Hepatocyte (in vitro differentiated cells): ENCODE measurements around the gene TRIM52. TPM values are rescaled to one million over a fixed set of nuclear protein-coding genes. Genes with fewer than 3 reads are reported as not detected.
A peak's percentile ranks its signal among the peaks of the same experiment; 100 is the strongest.
"Not testable (repeated sequence)": the region's sequence is repeated elsewhere in the genome, so short reads cannot be mapped to it uniquely, and the experiment has no call there.

ENCODE experiments used
- DNase-seq: peaks from one replicate; pipeline ENCODE4 v3.0.0-alpha.2; 2016; ENCODE audit warnings: low spot score
- H2AFZ ChIP-seq: fragments of 200-600 bp; sonication (generic); 2 replicates; pipeline ENCODE4 v1.6.0; 2016; ENCODE audit warnings: antibody characterized with exemption, mild to moderate bottlenecking
- H3K27ac ChIP-seq: fragments of 200-600 bp; sonication (generic); 2 replicates; pipeline ENCODE4 v1.5.1; 2016; ENCODE audit warnings: mild to moderate bottlenecking
- H3K27me3 ChIP-seq: fragments of 200-600 bp; sonication (generic); 2 replicates; pipeline ENCODE4 v1.6.1; 2016
- H3K36me3 ChIP-seq: fragments of 200-600 bp; sonication (generic); replicated peaks from 2 replicates; pipeline ENCODE4 v1.5.1; 2016; ENCODE audit warnings: low read depth; ENCODE audit not compliant: insufficient read depth
- H3K4me1 ChIP-seq: fragments of 200-600 bp; sonication (generic); 2 replicates; pipeline ENCODE4 v1.5.1; 2016; ENCODE audit warnings: mild to moderate bottlenecking, moderate library complexity; ENCODE audit not compliant: insufficient read depth
- H3K4me2 ChIP-seq: fragments of 200-600 bp; sonication (generic); 2 replicates; pipeline ENCODE4 v1.6.0; 2016
- H3K4me3 ChIP-seq: fragments of 200-600 bp; sonication (generic); 2 replicates; pipeline ENCODE4 v1.5.1; 2016; ENCODE audit warnings: mild to moderate bottlenecking
- H3K79me2 ChIP-seq: fragments of 200-600 bp; sonication (generic); 2 replicates; pipeline ENCODE4 v1.6.0; 2017; ENCODE audit warnings: mild to moderate bottlenecking
- H3K9me2 ChIP-seq: fragments of 200-600 bp; sonication (generic); replicated peaks from 2 replicates; pipeline ENCODE4 v1.6.0; 2017; ENCODE audit warnings: mild to moderate bottlenecking; ENCODE audit not compliant: insufficient read depth
- H3K9me3 ChIP-seq: fragments of 200-600 bp; sonication (generic); 2 replicates; pipeline ENCODE4 v1.5.1; 2016; ENCODE audit warnings: low read depth, mild to moderate bottlenecking
- H4K20me1 ChIP-seq: fragments of 200-600 bp; sonication (generic); 2 replicates; pipeline ENCODE4 v1.6.0; 2016; ENCODE audit warnings: mild to moderate bottlenecking; ENCODE audit not compliant: insufficient read depth, poor library complexity, severe bottlenecking
- CTCF ChIP-seq: fragments of 200-600 bp; sonication (generic); IDR thresholded peaks from 2 replicates; pipeline ENCODE4 v1.5.1; 2016; ENCODE audit warnings: antibody characterized with exemption, mild to moderate bottlenecking; ENCODE audit not compliant: poor library complexity
- EZH2 ChIP-seq: fragments of 200-600 bp; sonication (generic); IDR thresholded peaks from 2 replicates; pipeline ENCODE4 v1.6.1; 2016; ENCODE audit warnings: antibody characterized with exemption, mild to moderate bottlenecking, borderline replicate concordance
- EZH2phosphoT487 ChIP-seq: fragments of 200-600 bp; sonication (generic); IDR thresholded peaks from one replicate; pipeline ENCODE4 v1.6.1; 2018; ENCODE audit warnings: antibody characterized with exemption, mild to moderate bottlenecking, low read depth, moderate library complexity; ENCODE audit not compliant: unreplicated experiment, severe bottlenecking
- WGBS: methylation state at CpG from one replicate; pipeline ENCODE4 v1.1.6; 2016; ENCODE audit warnings: low lambda C conversion rate; ENCODE audit errors: missing lambda C conversion rate; 5-methylcytosine and 5-hydroxymethylcytosine counted together
- polyA plus RNA-seq: library from polyadenylated mRNA; unstranded; fragments of >200 nt; fragmentation: Nextera tagmentation; extraction: Ambion mirVana; gene quantifications from 2 replicates; pipeline ENCODE4 v1.2.1, GENCODE V29; 2016
- total RNA-seq: library from RNA; depleted of rRNA; stranded (reverse); fragments of >200 nt; gene quantifications from 2 replicates; pipeline ENCODE4 v1.2.3, GENCODE V29; 2014

TRIM52 gene
- total and polyA plus RNA-seq, 2 experiments from 2014 or later, result 9.9 to 13.2 TPM

DNA sequence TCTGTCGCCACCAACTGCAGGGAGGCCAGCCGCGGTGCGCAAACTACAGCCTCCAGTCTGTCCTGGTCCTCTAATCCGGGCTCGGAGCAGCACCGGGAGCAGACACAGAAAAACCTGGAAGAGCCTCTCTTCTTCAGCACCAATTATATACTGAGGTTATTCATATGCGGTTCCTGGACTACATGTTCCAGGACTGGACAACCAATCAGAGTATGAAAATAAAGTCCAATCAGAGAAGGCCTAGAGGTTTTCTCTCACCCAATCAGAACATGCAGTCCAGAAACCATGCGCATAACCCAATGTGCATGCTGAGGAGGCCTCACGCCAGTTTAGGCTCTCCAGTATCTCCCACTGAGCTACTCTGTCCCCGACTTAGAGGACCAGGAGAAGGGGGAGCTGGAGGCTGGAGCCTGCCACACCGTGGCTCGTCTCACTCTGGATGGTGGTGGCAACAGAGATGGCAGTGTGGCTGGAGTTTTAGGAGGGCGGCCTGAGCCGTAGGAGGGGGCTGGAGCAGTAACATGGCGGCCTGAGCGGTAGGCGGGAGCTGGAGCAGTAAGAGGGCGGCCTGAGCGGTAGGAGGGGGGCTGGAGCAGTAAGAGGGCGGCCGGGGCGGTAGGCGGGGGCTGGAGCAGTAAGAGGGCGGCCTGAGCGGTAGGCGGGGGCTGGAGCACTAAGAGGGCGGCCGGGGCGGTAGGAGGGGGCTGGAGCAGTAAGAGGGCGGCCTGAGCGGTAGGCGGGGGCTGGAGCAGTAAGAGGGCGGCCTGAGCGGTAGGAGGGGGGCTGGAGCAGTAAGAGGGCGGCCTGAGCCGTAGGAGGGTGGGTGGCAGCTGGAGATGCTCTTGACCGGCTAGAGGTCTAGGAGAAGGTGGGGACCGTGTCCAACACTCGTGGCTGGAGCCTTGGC, 20.4 kb upstream of the TRIM52 start:
- H3K9me3 ChIP-seq, result no peaks in the 10 kb centered on the region
- no peaks in the 10 kb centered on the region for H3K27me3 ChIP-seq
- H3K79me2 ChIP-seq, result peaks cover 49% of the 10 kb centered on the region
- H3K4me1 ChIP-seq, result peaks cover 6% of the 10 kb centered on the region
- peak; percentile 94 for DNase-seq
- H3K36me3 ChIP-seq, result no peaks in the 10 kb centered on the region
- H2AFZ ChIP-seq, result peak overlapping the region; percentile 76
- peak overlapping the region; percentile 84 for H3K4me3 ChIP-seq
- H3K4me2 ChIP-seq, result peak overlapping the region; percentile 79
- no peaks in the 10 kb centered on the region for H3K9me2 ChIP-seq
- H4K20me1 ChIP-seq, result peaks cover 39% of the 10 kb centered on the region
- peak overlapping the region; percentile 96 for H3K27ac ChIP-seq
- TF ChIP-seq CTCF, result no peak
- 1% methylated on average over 19 of the region's 40 CpGs for WGBS

- no peaks in the 10 kb centered on the region for H3K27me3 ChIP-seq
- H3K36me3 ChIP-seq, result no peaks in the 10 kb centered on the region
- H3K79me2 ChIP-seq, result peaks cover 41% of the 10 kb centered on the region
- TF ChIP-seq EZH2phosphoT487 (no peak), CTCF (no peak), EZH2 (no peak)
- DNase-seq, result no peak
- H3K9me3 ChIP-seq, result no peaks in the 10 kb centered on the region
- H2AFZ ChIP-seq, result peak overlapping the region; percentile 60
- peaks cover 6% of the 10 kb centered on the region for H3K4me1 ChIP-seq
- WGBS, result 8% methylated on average over 5 of the region's 7 CpGs
- peak overlapping the region; percentile 79 for H3K4me2 ChIP-seq
- H3K4me3 ChIP-seq, result peak overlapping the region; percentile 20
- peak overlapping the region; percentile 25 for H3K27ac ChIP-seq
- H4K20me1 ChIP-seq, result peaks cover 30% of the 10 kb centered on the region
- no peaks in the 10 kb centered on the region for H3K9me2 ChIP-seq
Observed at GRCh38 chr5:181280251-181280762, 19.4 kb upstream of the TRIM52 start.

- peak; percentile 85 for DNase-seq
- not testable (repeated sequence) for H3K4me1 ChIP-seq, H3K27me3 ChIP-seq, H3K27ac ChIP-seq, H4K20me1 ChIP-seq, H3K9me3 ChIP-seq, H3K4me3 ChIP-seq, H3K9me2 ChIP-seq, H3K79me2 ChIP-seq, H3K36me3 ChIP-seq
- H2AFZ ChIP-seq, result peak overlapping the region; percentile 60
- TF ChIP-seq CTCF, result peak; percentile 44
- peak overlapping the region; percentile 76 for H3K4me2 ChIP-seq
- WGBS, result 7% methylated on average over 28 of the region's 28 CpGs
Observed at GRCh38 chr5:181273433-181273744, 12.4 kb upstream of the TRIM52 start.
